SH-SY5Y (cell line): ENCODE data around the gene TEX29.

Experiments used
- GATA2 ChIP-seq: IDR thresholded peaks from 2 replicates; pipeline ENCODE4 v1.6.1; 2011; ENCODE audit warnings: mild to moderate bottlenecking, low read depth, low read length
- GATA3 ChIP-seq: IDR thresholded peaks from 2 replicates; pipeline ENCODE4 v1.6.1; 2011; ENCODE audit warnings: low read depth, mild to moderate bottlenecking, low read length, moderate library complexity

- TF ChIP-seq GATA3 (no peak), GATA2 (no peak)
Observed at GRCh38 chr13:111317571-111318345, 2.7 kb upstream of the TEX29 start.
